ENCODE results near the gene TSHR.
"Not testable (repeated sequence)": the region's sequence is repeated elsewhere in the genome, so short reads cannot be mapped to it uniquely, and the experiment has no call there.

TSHR gene

GRCh38 chr14:81004575-81004974 is 49.2 kb downstream of the TSHR start:
- no peak for FAIRE-seq

GRCh38 chr14:81005540-81006228 is 50.3 kb downstream of the TSHR start:
- FAIRE-seq: no peak

- no peak for FAIRE-seq
These were observed 50.8 kb downstream of the TSHR start for GRCh38 chr14:81006266-81006665.

- FAIRE-seq: no peak
These were observed 51.7 kb downstream of the TSHR start for GRCh38 chr14:81007131-81007530.

- no peak for FAIRE-seq
These were observed 53.9 kb downstream of the TSHR start for GRCh38 chr14:81009346-81009745.

- no peak for FAIRE-seq
These were observed 62.8 kb downstream of the TSHR start for GRCh38 chr14:81018251-81018650.

GRCh38 chr14:81018684-81019083 is 63.3 kb downstream of the TSHR start:
- no peak for FAIRE-seq

- FAIRE-seq: not testable (repeated sequence)
These were observed 63.7 kb downstream of the TSHR start for GRCh38 chr14:81019113-81019512.

- no peak for FAIRE-seq
These were observed 67.8 kb downstream of the TSHR start for GRCh38 chr14:81023095-81023710.

GRCh38 chr14:81028461-81028860 is 73.0 kb downstream of the TSHR start:
- FAIRE-seq: no peak

- FAIRE-seq: no peak
These were observed 76.1 kb downstream of the TSHR start for GRCh38 chr14:81031488-81031887.

- no peak for FAIRE-seq
These were observed 78.3 kb downstream of the TSHR start for GRCh38 chr14:81033698-81034240.

GRCh38 chr14:81042438-81042837 is 87.0 kb downstream of the TSHR start:
- FAIRE-seq: no peak

GRCh38 chr14:81051547-81051946 is 96.1 kb downstream of the TSHR start:
- FAIRE-seq: no peak

GRCh38 chr14:81054057-81054456 is 98.6 kb downstream of the TSHR start:
- FAIRE-seq: not testable (repeated sequence)

- FAIRE-seq: no peak
These were observed 100.5 kb downstream of the TSHR start for GRCh38 chr14:81055971-81056370.

GRCh38 chr14:81062380-81062779 is 107.0 kb downstream of the TSHR start:
- FAIRE-seq: no peak

- FAIRE-seq: no peak
These were observed 107.4 kb downstream of the TSHR start for GRCh38 chr14:81062816-81063215.

- no peak for FAIRE-seq
These were observed 111.3 kb downstream of the TSHR start for GRCh38 chr14:81066672-81067071.

GRCh38 chr14:81067156-81067555 is 111.7 kb downstream of the TSHR start:
- FAIRE-seq: no peak

GRCh38 chr14:81068176-81068782 is 112.9 kb downstream of the TSHR start:
- no peak for FAIRE-seq

- no peak for FAIRE-seq
These were observed 115.1 kb downstream of the TSHR start for GRCh38 chr14:81070511-81070910.

GRCh38 chr14:81085596-81085995 is 130.2 kb downstream of the TSHR start:
- FAIRE-seq: no peak

- FAIRE-seq: no peak
These were observed 131.8 kb downstream of the TSHR start for GRCh38 chr14:81087230-81087629.
